Liver (tissue), 9 donors: ENCODE results near the gene ARHGAP6. TPM values are rescaled to one million over a fixed set of nuclear protein-coding genes. Genes with fewer than 3 reads are reported as not detected.

Experiments used
- DNase-seq: peaks from one replicate; pipeline ENCODE4 v3.0.0-alpha.2; 2017; ENCODE audit warnings: low spot score
- H3K27ac ChIP-seq, 2 donors: one replicate each; pipeline ENCODE4 v1.7.0; 2013; ENCODE audit warnings: inconsistent platforms in 2 of 2, low read length in 2 of 2, control low read depth in 1 of 2, low read depth in 1 of 2, mild to moderate bottlenecking in 1 of 2
- H3K27me3 ChIP-seq, 4 donors: one replicate each; pipeline versions ENCODE4 v1.6.1 to v1.7.0; 2013; ENCODE audit warnings: low read length in 3 of 4, inconsistent platforms in 1 of 4, mild to moderate bottlenecking in 1 of 4, moderate library complexity in 1 of 4; ENCODE audit not compliant: control insufficient read depth in 4 of 4, insufficient read depth in 4 of 4
- H3K36me3 ChIP-seq, 4 donors: one replicate each; pipeline versions ENCODE4 v1.6.1 to v1.7.0; 2013; ENCODE audit warnings: low read length in 3 of 4, mild to moderate bottlenecking in 3 of 4, low read depth in 1 of 4, moderate library complexity in 1 of 4; ENCODE audit not compliant: control insufficient read depth in 4 of 4, insufficient read depth in 3 of 4
- H3K4me1 ChIP-seq, 4 donors: one replicate each; pipeline versions ENCODE4 v1.6.1 to v1.7.0; 2013; ENCODE audit warnings: low read length in 3 of 4, mild to moderate bottlenecking in 3 of 4, moderate library complexity in 1 of 4; ENCODE audit not compliant: control insufficient read depth in 4 of 4, insufficient read depth in 4 of 4
- H3K4me3 ChIP-seq, 3 donors: one replicate each; pipeline versions ENCODE4 v1.6.1 to v1.7.0; 2013; ENCODE audit warnings: low read length in 3 of 3, control low read depth in 1 of 3, low read depth in 1 of 3, mild to moderate bottlenecking in 1 of 3
- H3K9ac ChIP-seq, 2 donors: one replicate each; pipeline ENCODE4 v1.7.0; 2013; ENCODE audit warnings: low read length in 2 of 2, mild to moderate bottlenecking in 2 of 2, moderate library complexity in 2 of 2, control low read depth in 1 of 2, low read depth in 1 of 2
- H3K9me3 ChIP-seq, 4 donors: one replicate each; pipeline versions ENCODE4 v1.6.1 to v1.7.0; 2013; ENCODE audit warnings: low read length in 3 of 4; ENCODE audit not compliant: control insufficient read depth in 4 of 4
- EGR1 ChIP-seq, 2 donors: IDR thresholded peaks; 2 replicates each; pipeline ENCODE4 v1.6.1; 2016 to 2018; ENCODE audit warnings: antibody characterized with exemption in 2 of 2, low read depth in 2 of 2
- FOXA1 ChIP-seq: IDR thresholded peaks from 2 replicates; pipeline ENCODE4 v1.6.1; 2016; ENCODE audit warnings: antibody characterized with exemption
- NR2F2 ChIP-seq: IDR thresholded peaks from 2 replicates; pipeline ENCODE4 v1.6.1; 2016; ENCODE audit warnings: antibody characterized with exemption
- RAD21 ChIP-seq, 2 donors: IDR thresholded peaks; 2 replicates each; pipeline ENCODE4 v1.6.1; 2016; ENCODE audit warnings: antibody characterized with exemption in 2 of 2, mild to moderate bottlenecking in 2 of 2
- RXRA ChIP-seq, 2 donors: IDR thresholded peaks; 2 replicates each; pipeline ENCODE4 v1.6.1; 2017 to 2018; ENCODE audit warnings: antibody characterized with exemption in 2 of 2, mild to moderate bottlenecking in 1 of 2
- SP1 ChIP-seq: IDR thresholded peaks from 2 replicates; pipeline ENCODE4 v1.6.1; 2018; ENCODE audit warnings: antibody characterized with exemption, mild to moderate bottlenecking
- YY1 ChIP-seq: IDR thresholded peaks from 2 replicates; pipeline ENCODE4 v1.6.1; 2016; ENCODE audit warnings: antibody characterized with exemption, mild to moderate bottlenecking
- WGBS: extraction: QIAGEN DNeasy Blood & Tissue Kit; methylation state at CpG from one replicate; pipeline ENCODE4 v1.1.7; 2013; 5-methylcytosine and 5-hydroxymethylcytosine counted together
- polyA plus RNA-seq, 2 donors: library from polyadenylated mRNA; stranded (reverse) in 1 of 2; unstranded in 1 of 2; fragments of 200-250 nt in 1 of 2; fragments of >200 nt in 1 of 2; fragmentation: Nextera tagmentation in 1 of 2; extraction: Ambion mirVana in 1 of 2; gene quantifications; one replicate each; pipeline versions ENCODE4 v1.2.1 to v1.2.3, GENCODE V29; 2013 to 2015
- total RNA-seq, 2 donors: library from RNA; depleted of rRNA; stranded (reverse); fragments of >200 nt; gene quantifications; one replicate each; pipeline ENCODE4 v1.2.3, GENCODE V29; 2014
- TF ChIP-seq, protein P1 (sequence below): IDR thresholded peaks from 2 replicates; pipeline ENCODE4 v1.6.1; 2016; ENCODE audit warnings: antibody characterized with exemption
- TF ChIP-seq, protein P2 (sequence below): IDR thresholded peaks from 2 replicates; pipeline ENCODE4 v1.6.1; 2016; ENCODE audit warnings: antibody characterized with exemption
- TF ChIP-seq, protein P3 (sequence below): fragments of 150-350 bp; IDR thresholded peaks from 2 replicates; pipeline ENCODE4 v1.5.1; 2017; ENCODE audit warnings: improper control_type of control experiment, low read depth, low read length; ENCODE audit not compliant: missing input control
- TF ChIP-seq, protein P4 (sequence below): IDR thresholded peaks from 2 replicates; pipeline ENCODE4 v1.6.1; 2016; ENCODE audit warnings: antibody characterized with exemption, mild to moderate bottlenecking
- donor health status: healthy.
- donor health status: healthy.
- donor health status: healthy.
- donor health status: healthy.
- donor health status: healthy.

ARHGAP6 gene
- total and polyA plus RNA-seq, 4 donors, result 0.10 to 2.2 (median 0.65) TPM

DNA sequence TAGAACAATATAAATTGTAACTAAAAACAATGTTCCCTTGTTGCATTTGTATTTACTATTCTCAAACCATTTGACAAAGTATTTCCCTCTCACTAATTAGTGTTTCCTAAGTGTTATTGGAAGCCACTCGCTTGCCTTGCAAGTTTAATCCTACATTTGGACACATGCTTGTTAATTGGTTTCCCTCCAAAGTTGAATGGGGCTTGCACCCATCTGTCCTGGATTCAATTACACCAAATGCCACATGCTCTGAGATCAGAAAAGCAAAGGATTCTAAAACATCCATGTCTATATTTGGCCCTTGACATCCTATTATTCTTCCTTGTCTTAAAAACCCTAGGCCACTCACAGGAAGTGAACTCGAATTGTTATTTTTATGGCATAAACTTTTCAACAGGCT is 225.9 kb downstream of the ARHGAP6 start:
- peaks cover 0 to 4% (median 0%) of the 10 kb centered on the region in 4 donors for H3K4me1 ChIP-seq
- peaks cover 0 to 3% (median 0%) of the 10 kb centered on the region in 4 donors for H3K27me3 ChIP-seq
- H3K36me3 ChIP-seq, result no peaks in the 10 kb centered on the region
- TF ChIP-seq, protein P1, sequence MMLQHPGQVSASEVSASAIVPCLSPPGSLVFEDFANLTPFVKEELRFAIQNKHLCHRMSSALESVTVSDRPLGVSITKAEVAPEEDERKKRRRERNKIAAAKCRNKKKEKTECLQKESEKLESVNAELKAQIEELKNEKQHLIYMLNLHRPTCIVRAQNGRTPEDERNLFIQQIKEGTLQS, result no peak
- TF ChIP-seq YY1 (no peak), RAD21 (IDR thresholded peaks at IDR 0.05) (no peak), NR2F2 (no peak), SP1 (no peak), FOXA1 (no peak), EGR1 (IDR thresholded peaks at IDR 0.05; ENCODE audit: low read depth in 2 of 2) (no peak)
- TF ChIP-seq, protein P2, sequence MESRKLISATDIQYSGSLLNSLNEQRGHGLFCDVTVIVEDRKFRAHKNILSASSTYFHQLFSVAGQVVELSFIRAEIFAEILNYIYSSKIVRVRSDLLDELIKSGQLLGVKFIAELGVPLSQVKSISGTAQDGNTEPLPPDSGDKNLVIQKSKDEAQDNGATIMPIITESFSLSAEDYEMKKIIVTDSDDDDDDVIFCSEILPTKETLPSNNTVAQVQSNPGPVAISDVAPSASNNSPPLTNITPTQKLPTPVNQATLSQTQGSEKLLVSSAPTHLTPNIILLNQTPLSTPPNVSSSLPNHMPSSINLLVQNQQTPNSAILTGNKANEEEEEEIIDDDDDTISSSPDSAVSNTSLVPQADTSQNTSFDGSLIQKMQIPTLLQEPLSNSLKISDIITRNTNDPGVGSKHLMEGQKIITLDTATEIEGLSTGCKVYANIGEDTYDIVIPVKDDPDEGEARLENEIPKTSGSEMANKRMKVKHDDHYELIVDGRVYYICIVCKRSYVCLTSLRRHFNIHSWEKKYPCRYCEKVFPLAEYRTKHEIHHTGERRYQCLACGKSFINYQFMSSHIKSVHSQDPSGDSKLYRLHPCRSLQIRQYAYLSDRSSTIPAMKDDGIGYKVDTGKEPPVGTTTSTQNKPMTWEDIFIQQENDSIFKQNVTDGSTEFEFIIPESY, result no peak
- TF ChIP-seq, protein P3, sequence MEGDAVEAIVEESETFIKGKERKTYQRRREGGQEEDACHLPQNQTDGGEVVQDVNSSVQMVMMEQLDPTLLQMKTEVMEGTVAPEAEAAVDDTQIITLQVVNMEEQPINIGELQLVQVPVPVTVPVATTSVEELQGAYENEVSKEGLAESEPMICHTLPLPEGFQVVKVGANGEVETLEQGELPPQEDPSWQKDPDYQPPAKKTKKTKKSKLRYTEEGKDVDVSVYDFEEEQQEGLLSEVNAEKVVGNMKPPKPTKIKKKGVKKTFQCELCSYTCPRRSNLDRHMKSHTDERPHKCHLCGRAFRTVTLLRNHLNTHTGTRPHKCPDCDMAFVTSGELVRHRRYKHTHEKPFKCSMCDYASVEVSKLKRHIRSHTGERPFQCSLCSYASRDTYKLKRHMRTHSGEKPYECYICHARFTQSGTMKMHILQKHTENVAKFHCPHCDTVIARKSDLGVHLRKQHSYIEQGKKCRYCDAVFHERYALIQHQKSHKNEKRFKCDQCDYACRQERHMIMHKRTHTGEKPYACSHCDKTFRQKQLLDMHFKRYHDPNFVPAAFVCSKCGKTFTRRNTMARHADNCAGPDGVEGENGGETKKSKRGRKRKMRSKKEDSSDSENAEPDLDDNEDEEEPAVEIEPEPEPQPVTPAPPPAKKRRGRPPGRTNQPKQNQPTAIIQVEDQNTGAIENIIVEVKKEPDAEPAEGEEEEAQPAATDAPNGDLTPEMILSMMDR, result no peak
- TF ChIP-seq, protein P4, sequence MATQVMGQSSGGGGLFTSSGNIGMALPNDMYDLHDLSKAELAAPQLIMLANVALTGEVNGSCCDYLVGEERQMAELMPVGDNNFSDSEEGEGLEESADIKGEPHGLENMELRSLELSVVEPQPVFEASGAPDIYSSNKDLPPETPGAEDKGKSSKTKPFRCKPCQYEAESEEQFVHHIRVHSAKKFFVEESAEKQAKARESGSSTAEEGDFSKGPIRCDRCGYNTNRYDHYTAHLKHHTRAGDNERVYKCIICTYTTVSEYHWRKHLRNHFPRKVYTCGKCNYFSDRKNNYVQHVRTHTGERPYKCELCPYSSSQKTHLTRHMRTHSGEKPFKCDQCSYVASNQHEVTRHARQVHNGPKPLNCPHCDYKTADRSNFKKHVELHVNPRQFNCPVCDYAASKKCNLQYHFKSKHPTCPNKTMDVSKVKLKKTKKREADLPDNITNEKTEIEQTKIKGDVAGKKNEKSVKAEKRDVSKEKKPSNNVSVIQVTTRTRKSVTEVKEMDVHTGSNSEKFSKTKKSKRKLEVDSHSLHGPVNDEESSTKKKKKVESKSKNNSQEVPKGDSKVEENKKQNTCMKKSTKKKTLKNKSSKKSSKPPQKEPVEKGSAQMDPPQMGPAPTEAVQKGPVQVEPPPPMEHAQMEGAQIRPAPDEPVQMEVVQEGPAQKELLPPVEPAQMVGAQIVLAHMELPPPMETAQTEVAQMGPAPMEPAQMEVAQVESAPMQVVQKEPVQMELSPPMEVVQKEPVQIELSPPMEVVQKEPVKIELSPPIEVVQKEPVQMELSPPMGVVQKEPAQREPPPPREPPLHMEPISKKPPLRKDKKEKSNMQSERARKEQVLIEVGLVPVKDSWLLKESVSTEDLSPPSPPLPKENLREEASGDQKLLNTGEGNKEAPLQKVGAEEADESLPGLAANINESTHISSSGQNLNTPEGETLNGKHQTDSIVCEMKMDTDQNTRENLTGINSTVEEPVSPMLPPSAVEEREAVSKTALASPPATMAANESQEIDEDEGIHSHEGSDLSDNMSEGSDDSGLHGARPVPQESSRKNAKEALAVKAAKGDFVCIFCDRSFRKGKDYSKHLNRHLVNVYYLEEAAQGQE, result no peak
- no peak for DNase-seq
- no peaks in the 10 kb centered on the region for H3K9me3 ChIP-seq
- H3K9ac ChIP-seq, result no peak overlapping the region
- 85% methylated on average over 2 of the region's 2 CpGs for WGBS
- no peak overlapping the region for H3K27ac ChIP-seq
- H3K4me3 ChIP-seq, result no peak overlapping the region

DNA sequence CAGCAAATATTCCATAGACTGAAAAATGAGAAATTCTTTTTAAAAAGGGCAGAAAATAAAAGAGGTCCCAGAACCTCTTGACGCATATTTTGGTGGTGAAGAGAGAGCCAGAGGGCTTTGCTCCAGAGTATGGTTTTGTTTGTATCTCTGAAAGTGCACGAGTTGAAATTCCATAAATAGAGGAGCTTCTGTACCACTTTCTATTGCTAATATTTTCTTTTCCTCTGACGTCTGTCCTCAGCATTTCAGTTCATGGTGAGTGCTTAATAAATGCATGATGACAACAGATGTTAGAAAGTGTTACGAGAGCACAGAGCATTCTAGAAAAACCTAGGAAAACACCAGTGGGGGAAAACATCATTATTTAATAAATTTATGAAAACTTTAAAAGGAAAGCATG is 227.0 kb downstream of the ARHGAP6 start:
- H3K9ac ChIP-seq, result no peak overlapping the region
- H3K36me3 ChIP-seq, result no peaks in the 10 kb centered on the region
- H3K4me1 ChIP-seq, result peaks cover 0 to 4% (median 0%) of the 10 kb centered on the region in 4 donors
- peak overlapping the region; percentile 79 to 85 for H3K27ac ChIP-seq
- WGBS, result 29% methylated on average over 4 of the region's 4 CpGs
- H3K27me3 ChIP-seq, result peaks cover 0 to 3% (median 0%) of the 10 kb centered on the region in 4 donors
- H3K9me3 ChIP-seq, result no peaks in the 10 kb centered on the region
- DNase-seq, result no peak
- peak in 1 of 2 donors; percentile 19 for TF ChIP-seq RXRA (IDR thresholded peaks at IDR 0.05)
- TF ChIP-seq, protein P1, result no peak
- no peak overlapping the region for H3K4me3 ChIP-seq
